GM10847 (cell line): ENCODE data around the gene SCARB1.

ENCODE experiments used
- POLR2A ChIP-seq: IDR thresholded peaks from 2 replicates; pipeline ENCODE4 v1.6.1; 2011; ENCODE audit not compliant: insufficient read length; ENCODE audit errors: extremely low read depth

SCARB1 gene

DNA sequence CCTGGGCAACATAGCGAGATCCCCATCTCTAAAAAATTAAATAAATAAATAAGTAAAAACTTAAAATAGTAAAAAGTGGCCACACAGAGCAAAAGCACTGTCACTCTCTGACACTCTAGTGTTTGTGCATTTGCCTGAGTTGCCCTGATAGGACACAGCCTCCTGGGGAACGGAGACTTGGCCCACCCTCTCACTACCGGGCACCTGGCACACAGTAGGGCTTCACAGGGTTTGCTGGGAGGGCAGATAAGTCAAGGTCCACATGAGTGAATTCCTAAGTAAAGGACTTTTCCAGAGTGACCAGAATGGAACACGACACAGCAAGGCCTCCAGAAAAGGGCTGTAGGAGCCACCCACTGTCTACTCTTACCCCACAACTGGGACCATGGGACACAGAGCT is 54.3 kb downstream of the SCARB1 start:
- TF ChIP-seq POLR2A: no peak

DNA sequence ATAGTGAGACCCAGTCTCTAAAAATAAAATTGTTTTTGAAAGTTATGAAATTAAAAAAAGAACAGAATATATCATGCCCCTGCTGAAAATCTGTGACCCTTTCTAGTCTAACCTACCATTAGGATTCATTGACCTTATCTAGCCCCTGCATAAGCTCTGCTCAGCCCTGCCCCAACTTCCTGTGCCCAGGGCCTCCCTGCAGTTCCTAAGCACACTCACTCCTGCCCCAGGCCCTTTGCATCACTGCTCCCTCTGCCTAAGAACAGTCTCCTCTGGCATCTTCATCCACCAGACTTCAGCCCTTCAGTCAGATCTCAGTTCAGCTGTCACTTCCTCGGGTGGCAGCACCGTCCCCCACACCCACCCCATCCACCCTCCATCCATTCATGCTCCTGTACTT is 55.4 kb downstream of the SCARB1 start:
- TF ChIP-seq POLR2A: no peak

- no peak for TF ChIP-seq POLR2A
Observed at GRCh38 chr12:124805876-124806668, 57.6 kb downstream of the SCARB1 start.

DNA sequence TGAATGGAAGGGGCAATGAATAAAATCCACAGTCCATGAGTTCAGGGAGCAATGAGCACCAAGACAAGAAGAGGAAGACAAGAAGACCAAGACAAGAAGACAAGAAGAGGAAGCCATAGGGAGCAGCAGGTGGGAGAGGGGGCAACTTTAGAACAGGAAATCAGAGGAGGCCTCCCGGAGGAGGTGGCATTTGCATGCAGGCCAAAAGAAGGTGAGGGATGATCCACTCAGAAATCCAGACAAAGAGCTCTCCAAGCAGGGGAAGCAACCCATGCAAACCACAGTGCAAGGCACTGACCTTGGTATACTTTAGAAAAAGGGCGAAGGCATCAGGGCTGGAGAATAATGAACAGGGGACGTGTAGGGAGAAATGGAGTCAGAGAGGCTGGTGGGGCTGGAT is 58.6 kb downstream of the SCARB1 start:
- TF ChIP-seq POLR2A: no peak

GRCh38 chr12:124804011-124804621 is 59.5 kb downstream of the SCARB1 start:
- no peak for TF ChIP-seq POLR2A

- no peak for TF ChIP-seq POLR2A
Observed at GRCh38 chr12:124802361-124802760, 61.3 kb downstream of the SCARB1 start.

- no peak for TF ChIP-seq POLR2A
Observed at GRCh38 chr12:124800506-124800905, 63.2 kb downstream of the SCARB1 start.

GRCh38 chr12:124797321-124797720 is 66.3 kb downstream of the SCARB1 start:
- no peak for TF ChIP-seq POLR2A

GRCh38 chr12:124796303-124796960 is 67.2 kb downstream of the SCARB1 start:
- TF ChIP-seq POLR2A: no peak

GRCh38 chr12:124795081-124795948 is 68.3 kb downstream of the SCARB1 start:
- no peak for TF ChIP-seq POLR2A

DNA sequence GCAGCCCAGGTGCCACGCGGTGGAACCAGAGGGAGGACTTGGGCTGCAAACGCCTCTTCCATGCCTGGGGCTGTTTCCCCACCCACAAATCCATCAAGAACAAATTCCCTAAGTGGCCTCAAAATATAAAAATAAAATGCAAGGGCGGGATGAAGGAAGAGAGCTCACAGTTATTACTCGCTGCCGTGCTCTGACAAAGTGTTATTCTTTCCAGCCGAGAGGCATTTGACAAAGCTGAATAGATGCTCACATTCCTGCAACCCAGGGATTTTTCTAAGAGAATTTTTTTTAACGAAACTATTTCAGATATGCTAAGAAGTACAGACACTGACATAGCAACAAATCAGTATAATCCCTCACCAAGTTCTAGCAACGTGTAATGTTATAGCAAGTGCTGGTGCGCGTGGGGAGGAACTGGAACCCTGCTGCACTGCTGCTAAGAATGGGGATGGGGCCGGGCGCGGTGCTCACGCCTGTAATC is 70.7 kb downstream of the SCARB1 start:
- TF ChIP-seq POLR2A: no peak

- no peak for TF ChIP-seq POLR2A
Observed at GRCh38 chr12:124792156-124792555, 71.5 kb downstream of the SCARB1 start.

- TF ChIP-seq POLR2A: no peak
Observed at GRCh38 chr12:124790650-124791400, 72.8 kb downstream of the SCARB1 start.

GRCh38 chr12:124788936-124789555 is 74.6 kb downstream of the SCARB1 start:
- no peak for TF ChIP-seq POLR2A
